Measurements from ENCODE around the gene XRN1.
A peak's percentile ranks its signal among the peaks of the same experiment; 100 is the strongest.
"Not testable (repeated sequence)": the region's sequence is repeated elsewhere in the genome, so short reads cannot be mapped to it uniquely, and the experiment has no call there.

XRN1 gene

GRCh38 chr3:142319094-142319493 is 128.7 kb downstream of the XRN1 start:
- DNase-seq: no peak

- DNase-seq: no peak
Measured at GRCh38 chr3:142318331-142318730, 129.5 kb downstream of the XRN1 start.

- not testable (repeated sequence) for DNase-seq
Measured at GRCh38 chr3:142315978-142316388, 131.9 kb downstream of the XRN1 start.

- DNase-seq: no peak
Measured at GRCh38 chr3:142315083-142315482, 132.8 kb downstream of the XRN1 start.

GRCh38 chr3:142310439-142310838 is 137.4 kb downstream of the XRN1 start:
- no peak for DNase-seq

GRCh38 chr3:142302847-142303246 is 145.0 kb downstream of the XRN1 start:
- not testable (repeated sequence) for DNase-seq

GRCh38 chr3:142298626-142299025 is 149.2 kb downstream of the XRN1 start:
- DNase-seq: no peak

GRCh38 chr3:142296507-142296906 is 151.3 kb downstream of the XRN1 start:
- no peak for DNase-seq

- no peak for DNase-seq
Measured at GRCh38 chr3:142287866-142288638, 159.8 kb downstream of the XRN1 start.

GRCh38 chr3:142285083-142285517 is 162.7 kb downstream of the XRN1 start:
- peak; percentile 26 for DNase-seq

GRCh38 chr3:142282503-142282902 is 165.3 kb downstream of the XRN1 start:
- DNase-seq: no peak

- DNase-seq: no peak
Measured at GRCh38 chr3:142281474-142281873, 166.4 kb downstream of the XRN1 start.

- peak; percentile 85 for DNase-seq
Measured at GRCh38 chr3:142279965-142280590, 167.8 kb downstream of the XRN1 start.

- DNase-seq: no peak
Measured at GRCh38 chr3:142278451-142278850, 169.4 kb downstream of the XRN1 start.

GRCh38 chr3:142276781-142277180 is 171.1 kb downstream of the XRN1 start:
- DNase-seq: no peak

- peak; percentile 8 for DNase-seq
Measured at GRCh38 chr3:142275856-142276255, 172.0 kb downstream of the XRN1 start.

- DNase-seq: no peak
Measured at GRCh38 chr3:142274908-142275307, 172.9 kb downstream of the XRN1 start.

- peak; percentile 60 for DNase-seq
Measured at GRCh38 chr3:142273501-142273900, 174.3 kb downstream of the XRN1 start.

GRCh38 chr3:142272200-142272891 is 175.5 kb downstream of the XRN1 start:
- DNase-seq: no peak

GRCh38 chr3:142270407-142270806 is 177.4 kb downstream of the XRN1 start:
- no peak for DNase-seq

- DNase-seq: no peak
Measured at GRCh38 chr3:142269767-142270166, 178.1 kb downstream of the XRN1 start.

GRCh38 chr3:142268426-142268825 is 179.4 kb downstream of the XRN1 start:
- no peak for DNase-seq

GRCh38 chr3:142267269-142267668 is 180.6 kb downstream of the XRN1 start:
- DNase-seq: no peak

GRCh38 chr3:142263112-142263511 is 184.7 kb downstream of the XRN1 start:
- DNase-seq: no peak

Measured in eye (tissue), 1 donor.